Measurements from ENCODE around the gene PBX2.
"Not testable (repeated sequence)": the region's sequence is repeated elsewhere in the genome, so short reads cannot be mapped to it uniquely, and the experiment has no call there.

Gene PBX2

GRCh38 chr6:32190054-32190851, at the start of gene PBX2:
TSS of gene PBX2 (minus strand) at chr6:32190202. CDS start at chr6:32189915, 287 bp downstream.
- DNase-seq (ENCODE audit: low read depth in 2 of 2): peak; percentile 78 to 84

- no peak for DNase-seq (ENCODE audit: low read depth in 2 of 2)
Measured at GRCh38 chr6:32239462-32239861, 49.5 kb upstream of the PBX2 start.

- no peak for DNase-seq (ENCODE audit: low read depth in 2 of 2)
Measured at GRCh38 chr6:32234934-32235333, 44.9 kb upstream of the PBX2 start.

GRCh38 chr6:32226434-32226833, 36.4 kb upstream of the PBX2 start:
- DNase-seq (ENCODE audit: low read depth in 2 of 2): no peak

GRCh38 chr6:32224696-32225095, 34.7 kb upstream of the PBX2 start:
- no peak for DNase-seq (ENCODE audit: low read depth in 2 of 2)

- DNase-seq (ENCODE audit: low read depth in 2 of 2): no peak
Measured at GRCh38 chr6:32223258-32224235, 33.5 kb upstream of the PBX2 start, which contains the start of gene NOTCH4. TSS of gene NOTCH4 (minus strand) at chr6:32224067. CDS start at chr6:32223928, 139 bp downstream.

- DNase-seq (ENCODE audit: low read depth in 2 of 2): no peak
Measured at GRCh38 chr6:32222333-32223230, 32.6 kb upstream of the PBX2 start.

GRCh38 chr6:32220021-32220420, 30.0 kb upstream of the PBX2 start:
- no peak for DNase-seq (ENCODE audit: low read depth in 2 of 2)

- no peak for DNase-seq (ENCODE audit: low read depth in 2 of 2)
Measured at GRCh38 chr6:32218167-32218566, 28.2 kb upstream of the PBX2 start.

GRCh38 chr6:32216998-32217397, 27.0 kb upstream of the PBX2 start:
- no peak for DNase-seq (ENCODE audit: low read depth in 2 of 2)

- DNase-seq (ENCODE audit: low read depth in 2 of 2): no peak
Measured at GRCh38 chr6:32216285-32216684, 26.3 kb upstream of the PBX2 start.

- no peak for DNase-seq (ENCODE audit: low read depth in 2 of 2)
Measured at GRCh38 chr6:32215617-32216016, 25.6 kb upstream of the PBX2 start.

- no peak for DNase-seq (ENCODE audit: low read depth in 2 of 2)
Measured at GRCh38 chr6:32214126-32214525, 24.1 kb upstream of the PBX2 start.

GRCh38 chr6:32213649-32214048, 23.6 kb upstream of the PBX2 start:
- no peak for DNase-seq (ENCODE audit: low read depth in 2 of 2)

GRCh38 chr6:32212076-32212760, 22.2 kb upstream of the PBX2 start:
- DNase-seq (ENCODE audit: low read depth in 2 of 2): no peak

GRCh38 chr6:32211432-32211831, 21.4 kb upstream of the PBX2 start:
- not testable (repeated sequence) for DNase-seq (ENCODE audit: low read depth in 2 of 2)

- no peak for DNase-seq (ENCODE audit: low read depth in 2 of 2)
Measured at GRCh38 chr6:32210191-32210601, 20.2 kb upstream of the PBX2 start.

GRCh38 chr6:32208996-32209395, 19.0 kb upstream of the PBX2 start:
- no peak for DNase-seq (ENCODE audit: low read depth in 2 of 2)

GRCh38 chr6:32204268-32204715, 14.3 kb upstream of the PBX2 start:
- DNase-seq (ENCODE audit: low read depth in 2 of 2): no peak

- no peak for DNase-seq (ENCODE audit: low read depth in 2 of 2)
Measured at GRCh38 chr6:32203426-32204267, 13.6 kb upstream of the PBX2 start.
